GM12878 (cell line): ENCODE results near the gene EFHD1. TPM values are rescaled to one million over a fixed set of nuclear protein-coding genes. Genes with fewer than 3 reads are reported as not detected.

Source experiments
- ATAC-seq: fragments of 200-7000 bp; cut with Tn5 transposase; 3 replicates; pipeline ENCODE4 v1.9.1; 2020; ENCODE audit warnings: mild to moderate bottlenecking, moderate library complexity
- BruUV-seq: library from RNA; stranded (reverse); fragments of 400-500 nt; replicated peaks from 2 replicates; lab custom pipeline; 2021; lab: Mats Ljungman, UMichigan
- CTCF ChIA-PET: fragments of 300-600 bp; sonication (Branson Sonifier 250); formaldehyde crosslinking; extraction: SDS; loops from one replicate; lab custom pipeline; 2021; ENCODE audit warnings: inconsistent platforms; lab: Yijun Ruan, JAX
- POLR2A ChIA-PET: fragments of 350-600 bp; formaldehyde crosslinking; extraction: SDS; loops from one replicate; lab custom pipeline; 2021; ENCODE audit warnings: inconsistent platforms; lab: Charles Lee
- RAD21 ChIA-PET: fragments of 300-600 bp; sonication (Branson Sonifier 250); formaldehyde crosslinking; loops from one replicate; lab custom pipeline; 2023; ENCODE audit warnings: antibody characterized with exemption; ENCODE audit not compliant: unreplicated experiment; lab: Charles Lee
- SMC1A ChIA-PET: fragments of 300-600 bp; sonication (Branson Sonifier 250); formaldehyde crosslinking; loops from one replicate; lab custom pipeline; 2023; ENCODE audit not compliant: unreplicated experiment, uncharacterized antibody; lab: Charles Lee
- DNase-seq: peaks from one replicate; pipeline ENCODE4 v3.0.0-alpha.2; 2011; ENCODE audit warnings: low read depth, low spot score
- FAIRE-seq: peaks from 3 replicates; lab custom pipeline; 2011; peaks lifted over from hg19 to GRCh38; lab: Jason Lieb, UNC
- H2AFZ ChIP-seq: 2 replicates; pipeline ENCODE4 v1.6.0; 2011; ENCODE audit warnings: low read depth, low read length, control low read depth; ENCODE audit not compliant: control insufficient read depth
- H3K27ac ChIP-seq: 2 replicates; pipeline ENCODE4 v1.5.1; 2011; ENCODE audit warnings: control low read depth; ENCODE audit not compliant: control insufficient read depth, insufficient read depth
- H3K27me3 ChIP-seq, 2 experiments: replicated peaks in 1 of 2; 2 replicates each; pipeline versions ENCODE4 v1.6.0 to v1.6.1; 2011; ENCODE audit warnings: low read length in 1 of 2; ENCODE audit not compliant: control insufficient read depth in 2 of 2, insufficient read depth in 2 of 2
- H3K36me3 ChIP-seq, 2 experiments: 2 replicates each; pipeline ENCODE4 v1.5.1; 2011; ENCODE audit warnings: low read length in 1 of 2; ENCODE audit not compliant: control insufficient read depth in 2 of 2, insufficient read depth in 2 of 2
- H3K4me1 ChIP-seq: 2 replicates; pipeline ENCODE4 v1.6.1; 2011; ENCODE audit warnings: mild to moderate bottlenecking, low read length, moderate library complexity, mixed read lengths; ENCODE audit not compliant: control insufficient read depth, insufficient read depth
- H3K4me2 ChIP-seq: 2 replicates; pipeline ENCODE4 v1.6.0; 2011; ENCODE audit warnings: control low read depth; ENCODE audit not compliant: control insufficient read depth, insufficient read depth
- H3K4me3 ChIP-seq: fragments of 200-600 bp; sonication (generic); 2 replicates; pipeline ENCODE4 v1.5.1; 2016
- H3K79me2 ChIP-seq: 2 replicates; pipeline ENCODE4 v1.6.0; 2011; ENCODE audit warnings: low read length; ENCODE audit not compliant: control insufficient read depth, insufficient read depth
- H3K9ac ChIP-seq: 2 replicates; pipeline ENCODE4 v1.8.0; 2011; ENCODE audit warnings: low read length, control low read depth, mixed read lengths; ENCODE audit not compliant: control insufficient read depth, insufficient read depth
- H3K9me3 ChIP-seq: replicated peaks from 3 replicates; pipeline ENCODE4 v1.5.1; 2011; ENCODE audit warnings: mild to moderate bottlenecking, low read length; ENCODE audit not compliant: control insufficient read depth, insufficient read depth
- H4K20me1 ChIP-seq: 2 replicates; pipeline ENCODE4 v1.6.0; 2011; ENCODE audit not compliant: control insufficient read depth, insufficient read depth
- BRCA1 ChIP-seq: IDR thresholded peaks from 2 replicates; pipeline ENCODE4 v1.6.1; 2011; ENCODE audit warnings: low read depth, low read length, improper control_type of control experiment
- EZH2 ChIP-seq: IDR thresholded peaks from 2 replicates; pipeline ENCODE4 v1.6.1; 2012; ENCODE audit warnings: low read depth, mild to moderate bottlenecking, control low read depth, inconsistent platforms, low read length, borderline replicate concordance; ENCODE audit not compliant: control insufficient read depth
- LARP7 ChIP-seq: fragments of 450-650 bp; IDR thresholded peaks from 2 replicates; pipeline ENCODE4 v1.6.1; 2017; ENCODE audit warnings: mild to moderate bottlenecking
- NFYB ChIP-seq: IDR thresholded peaks from 2 replicates; pipeline ENCODE4 v1.6.1; 2011; ENCODE audit warnings: low read depth, mild to moderate bottlenecking, low read length, improper control_type of control experiment, moderate library complexity; ENCODE audit not compliant: insufficient read depth
- NR2C1 ChIP-seq: fragments of 450-650 bp; IDR thresholded peaks from 2 replicates; pipeline ENCODE4 v1.6.1; 2017; ENCODE audit warnings: antibody characterized with exemption, mild to moderate bottlenecking, moderate library complexity
- POLR2AphosphoS5 ChIP-seq: IDR thresholded peaks from 2 replicates; pipeline ENCODE4 v1.6.1; 2011; ENCODE audit warnings: mild to moderate bottlenecking, low read length, inconsistent platforms
- RAD21 ChIP-seq: IDR thresholded peaks from 2 replicates; pipeline ENCODE4 v1.6.1; 2011; ENCODE audit warnings: mild to moderate bottlenecking, low read depth, low read length, moderate library complexity; ENCODE audit not compliant: insufficient read depth
- RAD51 ChIP-seq: fragments of 450-650 bp; IDR thresholded peaks from 2 replicates; pipeline ENCODE4 v1.6.1; 2016; ENCODE audit warnings: moderate library complexity, mild to moderate bottlenecking, inconsistent platforms
- RB1 ChIP-seq: fragments of 450-650 bp; formaldehyde crosslinking; IDR thresholded peaks from 2 replicates; pipeline ENCODE4 v1.6.1; 2017; ENCODE audit warnings: mild to moderate bottlenecking, borderline replicate concordance
- TCF3 ChIP-seq: IDR thresholded peaks from 2 replicates; pipeline ENCODE4 v1.6.1; 2012; ENCODE audit warnings: low read depth, mild to moderate bottlenecking, low read length, borderline replicate concordance; ENCODE audit not compliant: insufficient read depth
- USF2 ChIP-seq: IDR thresholded peaks from 2 replicates; pipeline ENCODE4 v1.6.1; 2011; ENCODE audit warnings: low read depth, low read length, improper control_type of control experiment, borderline replicate concordance
- WGBS: methylation state at CpG from one replicate; pipeline ENCODE4 v1.1.6; 2016; ENCODE audit warnings: low lambda C conversion rate; ENCODE audit not compliant: insufficient replicate concordance, insufficient coverage; ENCODE audit errors: missing lambda C conversion rate; 5-methylcytosine and 5-hydroxymethylcytosine counted together
- in situ Hi-C: fragments of 300-500 bp; cut with MboI; formaldehyde crosslinking; loops from 9 replicates; pipeline ENCODE4 v1.14.3; 2018; ENCODE audit warnings: mixed read lengths
- intact Hi-C: fragments of 100-400 bp; cut with micrococcal nuclease; formaldehyde crosslinking; loops from one replicate; pipeline ENCODE4 v1.14.2; 2022; ENCODE audit not compliant: unreplicated experiment
- polyA plus RNA-seq, 11 experiments: library from polyadenylated mRNA; depleted of rRNA in 4 of 11; unstranded in 6 of 11; stranded (reverse) in 5 of 11; fragments of >200 nt; fragmentation: Nextera tagmentation in 4 of 11; fragmentation: Illumina TruSeq in 1 of 11; extraction: Ambion mirVana in 4 of 11; extraction: Trizol in 1 of 11; gene quantifications; 1 replicate in 1 of 11; 2 replicates in 10 of 11; pipeline versions ENCODE4 v1.2.1 to v1.2.3, GENCODE V29; 2011 to 2016; ENCODE audit warnings: inconsistent platforms in 2 of 11, missing spikeins in 2 of 11, low read depth in 1 of 11
- total RNA-seq, 4 experiments: library from RNA; depleted of rRNA in 3 of 4; stranded (reverse); fragments of >200 nt in 3 of 4; fragmentation: Illumina TruSeq in 1 of 4; extraction: Trizol in 1 of 4; gene quantifications; 2 replicates each; pipeline versions ENCODE4 v1.2.1 to v1.2.3, GENCODE V29; 2013 to 2021
- TF ChIP-seq, protein P1 (sequence below), 3 experiments: IDR thresholded peaks in 2 of 3; conservative IDR thresholded peaks in 1 of 3; 2 replicates each; pipeline ENCODE4 v1.5.1; 2011; ENCODE audit warnings: low read depth in 3 of 3, low read length in 3 of 3, mild to moderate bottlenecking in 3 of 3, control low read depth in 2 of 3, moderate library complexity in 2 of 3, inconsistent platforms in 1 of 3, mixed read lengths in 1 of 3; ENCODE audit not compliant: control insufficient read depth in 2 of 3, insufficient read depth in 1 of 3; ENCODE audit errors: extremely low read depth in 1 of 3

Gene EFHD1
- total and polyA plus RNA-seq, 10 of the 15 experiments (the other 5 are each of a cell fraction or from before 2014, with no cell fraction given) = 0.07 TPM; not detected in 9

DNA sequence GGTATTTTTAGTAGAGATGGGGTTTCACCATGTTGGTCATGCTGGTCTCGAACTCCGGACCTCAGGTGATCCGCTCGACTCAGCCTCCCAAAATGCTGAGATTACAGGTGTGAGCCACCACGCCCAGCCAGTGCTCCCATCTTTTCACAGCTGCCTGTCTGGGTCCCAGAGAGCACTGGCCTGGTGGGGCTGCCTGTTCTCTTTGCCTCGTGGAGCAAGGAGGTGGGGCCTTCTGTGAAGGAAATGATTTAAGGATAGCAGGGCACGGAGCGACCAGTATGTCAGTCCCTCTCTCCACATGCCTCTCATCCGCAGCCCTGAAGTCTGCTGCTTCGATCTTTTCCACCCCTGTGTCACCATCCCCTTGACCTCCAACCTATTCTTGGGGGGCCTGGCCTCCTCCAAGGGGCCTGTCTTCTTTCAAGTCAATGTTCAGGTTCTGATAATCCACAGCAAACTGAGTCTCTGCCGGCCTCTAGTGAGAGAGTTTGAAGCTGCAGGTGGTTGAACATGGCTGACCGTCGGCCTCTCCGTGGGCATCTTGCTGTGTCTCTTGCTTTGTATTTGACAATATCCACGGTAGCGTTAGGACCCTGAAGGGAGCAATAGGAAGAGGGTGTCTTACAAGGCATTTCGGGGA is 35.5 kb downstream of the EFHD1 start:
- Histone ChIP-seq H3K9me3 (no peaks in the 10 kb centered on the region), H3K4me3 (no peak overlapping the region), H3K79me2 (no peaks in the 10 kb centered on the region), H3K9ac (no peak overlapping the region), H3K4me2 (no peak overlapping the region), H2AFZ (no peak overlapping the region), H4K20me1 (no peaks in the 10 kb centered on the region), H3K36me3 (no peaks in the 10 kb centered on the region), H3K27ac (no peak overlapping the region), H3K4me1 (no peaks in the 10 kb centered on the region), H3K27me3 (no peaks in the 10 kb centered on the region)
- BruUV-seq = no TSS peak
- ChIA-PET RAD21 (no interaction called here), SMC1A (no interaction called here), POLR2A (interaction anchor here (0.6 kb wide), 1 partner anchor 18 kb away, joined by 5 read pairs; no protein-coding TSS in a partner anchor), CTCF (no interaction called here)
- FAIRE-seq = no peak
- intact Hi-C loops (no loop called here), in situ Hi-C loops (no loop called here)
- no peak for ATAC-seq
- TF ChIP-seq, protein P1, sequence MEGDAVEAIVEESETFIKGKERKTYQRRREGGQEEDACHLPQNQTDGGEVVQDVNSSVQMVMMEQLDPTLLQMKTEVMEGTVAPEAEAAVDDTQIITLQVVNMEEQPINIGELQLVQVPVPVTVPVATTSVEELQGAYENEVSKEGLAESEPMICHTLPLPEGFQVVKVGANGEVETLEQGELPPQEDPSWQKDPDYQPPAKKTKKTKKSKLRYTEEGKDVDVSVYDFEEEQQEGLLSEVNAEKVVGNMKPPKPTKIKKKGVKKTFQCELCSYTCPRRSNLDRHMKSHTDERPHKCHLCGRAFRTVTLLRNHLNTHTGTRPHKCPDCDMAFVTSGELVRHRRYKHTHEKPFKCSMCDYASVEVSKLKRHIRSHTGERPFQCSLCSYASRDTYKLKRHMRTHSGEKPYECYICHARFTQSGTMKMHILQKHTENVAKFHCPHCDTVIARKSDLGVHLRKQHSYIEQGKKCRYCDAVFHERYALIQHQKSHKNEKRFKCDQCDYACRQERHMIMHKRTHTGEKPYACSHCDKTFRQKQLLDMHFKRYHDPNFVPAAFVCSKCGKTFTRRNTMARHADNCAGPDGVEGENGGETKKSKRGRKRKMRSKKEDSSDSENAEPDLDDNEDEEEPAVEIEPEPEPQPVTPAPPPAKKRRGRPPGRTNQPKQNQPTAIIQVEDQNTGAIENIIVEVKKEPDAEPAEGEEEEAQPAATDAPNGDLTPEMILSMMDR (IDR thresholded peaks at IDR 0.05 in 2 of 3, conservative IDR thresholded peaks at IDR 0.05 in 1 of 3; ENCODE audit: control insufficient read depth in 2 of 3, extremely low read depth in 1 of 3, insufficient read depth in 1 of 3, low read depth in 3 of 3, low read length in 3 of 3) = peak in 1 of 3 experiments; percentile 2; a peak in 1 of 6 replicates
- TF ChIP-seq NR2C1 (no peak), RAD21 (peak; percentile 24; the same call in 1 of the 2 replicates)
- 60% methylated on average over 17 of the region's 17 CpGs for WGBS
- no peak for DNase-seq

DNA sequence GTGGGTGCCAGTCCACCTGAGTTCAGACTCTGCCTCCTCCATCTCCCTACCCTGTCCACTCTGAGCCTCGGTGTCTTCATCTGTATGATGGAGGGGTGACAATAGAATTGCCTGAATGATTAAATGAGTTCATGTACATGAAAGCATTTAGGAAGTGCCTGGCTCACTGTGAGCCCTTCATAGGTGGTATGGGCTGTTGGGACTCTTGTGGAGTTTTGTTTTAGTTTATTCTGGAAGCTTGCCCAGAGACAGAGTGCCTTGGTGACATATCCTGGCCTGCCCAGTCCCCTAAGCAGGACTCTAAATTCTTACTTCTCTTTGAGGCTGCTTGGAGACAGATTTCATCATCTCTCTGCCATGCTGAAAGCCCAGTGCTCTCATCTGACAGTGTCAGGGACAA is 39.2 kb downstream of the EFHD1 start:
- Histone ChIP-seq H2AFZ (no peak overlapping the region), H3K36me3 (no peaks in the 10 kb centered on the region), H3K27me3 (no peaks in the 10 kb centered on the region), H3K9ac (no peak overlapping the region), H3K4me1 (no peaks in the 10 kb centered on the region), H3K79me2 (no peaks in the 10 kb centered on the region), H3K4me3 (no peak overlapping the region), H3K9me3 (no peaks in the 10 kb centered on the region), H3K4me2 (no peak overlapping the region), H4K20me1 (no peaks in the 10 kb centered on the region), H3K27ac (no peak overlapping the region)
- no TSS peak for BruUV-seq
- CTCF ChIA-PET = no interaction called here
- POLR2A ChIA-PET = no interaction called here
- FAIRE-seq = no peak
- RAD21 ChIA-PET = no interaction called here
- intact Hi-C loops (no loop called here), in situ Hi-C loops (no loop called here)
- no peak for DNase-seq
- no peak for ATAC-seq
- SMC1A ChIA-PET = no interaction called here
- 0% methylated on average over 1 of the region's 1 CpG for WGBS
- TF ChIP-seq TCF3 = no peak
- no peak for TF ChIP-seq EZH2
- no peak for TF ChIP-seq NFYB
- TF ChIP-seq LARP7 = no peak
- no peak for TF ChIP-seq BRCA1
- no peak for TF ChIP-seq RAD51
- no peak for TF ChIP-seq USF2
- no peak for TF ChIP-seq POLR2AphosphoS5
- no peak for TF ChIP-seq RB1
